Uterus (tissue), 2 donors: Measurements from ENCODE around the gene PACSIN2.

Experiments
- POLR2A ChIP-seq, 2 donors: fragments of 450-650 bp; IDR thresholded peaks; one replicate each; pipeline ENCODE4 v1.6.1; 2016; ENCODE audit warnings: antibody characterized with exemption in 2 of 2, mild to moderate bottlenecking in 1 of 2, moderate library complexity in 1 of 2
- TF ChIP-seq, protein P1 (sequence below), 4 experiments: fragments of 200-600 bp in 2 of 4; fragments of 450-650 bp in 2 of 4; sonication (generic) in 2 of 4; IDR thresholded peaks; one replicate each; pipeline ENCODE4 v1.5.1; 2016 to 2019; ENCODE audit warnings: antibody characterized with exemption in 4 of 4, mild to moderate bottlenecking in 2 of 4, moderate library complexity in 1 of 4

DNA sequence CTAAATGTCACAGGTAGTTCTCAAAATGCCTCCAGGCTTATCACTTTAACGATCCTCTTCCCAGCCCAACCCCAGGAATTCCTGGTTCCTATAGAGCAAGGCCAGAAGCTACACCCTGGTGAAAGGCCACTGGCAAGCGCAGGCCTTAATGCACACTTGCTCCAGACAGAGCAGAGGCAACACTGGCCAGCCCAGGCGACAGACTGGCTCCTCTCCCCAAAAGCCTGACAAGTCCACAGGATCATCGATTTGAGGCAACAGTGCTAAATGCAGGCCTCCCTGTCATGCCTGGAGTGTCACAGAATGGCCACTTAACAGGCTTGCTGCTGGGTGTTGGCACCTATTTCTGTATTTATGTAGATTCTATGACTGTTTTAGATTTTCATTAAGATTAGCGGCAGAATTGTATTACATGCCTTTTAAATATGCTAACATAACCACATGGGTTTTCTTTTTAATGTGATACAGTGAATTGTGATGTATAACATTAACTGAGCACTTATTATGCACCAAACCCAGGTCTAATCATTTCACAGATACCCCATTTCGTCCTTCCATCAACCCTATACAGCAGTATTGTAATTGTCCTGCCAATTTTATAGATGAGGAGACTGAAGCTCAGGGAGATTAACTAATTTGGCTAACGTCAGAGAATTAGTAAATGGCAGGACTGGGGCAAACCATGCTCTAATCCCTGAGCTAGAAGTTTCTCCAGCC is 38.6 kb downstream of the PACSIN2 start:
- TF ChIP-seq, protein P1, sequence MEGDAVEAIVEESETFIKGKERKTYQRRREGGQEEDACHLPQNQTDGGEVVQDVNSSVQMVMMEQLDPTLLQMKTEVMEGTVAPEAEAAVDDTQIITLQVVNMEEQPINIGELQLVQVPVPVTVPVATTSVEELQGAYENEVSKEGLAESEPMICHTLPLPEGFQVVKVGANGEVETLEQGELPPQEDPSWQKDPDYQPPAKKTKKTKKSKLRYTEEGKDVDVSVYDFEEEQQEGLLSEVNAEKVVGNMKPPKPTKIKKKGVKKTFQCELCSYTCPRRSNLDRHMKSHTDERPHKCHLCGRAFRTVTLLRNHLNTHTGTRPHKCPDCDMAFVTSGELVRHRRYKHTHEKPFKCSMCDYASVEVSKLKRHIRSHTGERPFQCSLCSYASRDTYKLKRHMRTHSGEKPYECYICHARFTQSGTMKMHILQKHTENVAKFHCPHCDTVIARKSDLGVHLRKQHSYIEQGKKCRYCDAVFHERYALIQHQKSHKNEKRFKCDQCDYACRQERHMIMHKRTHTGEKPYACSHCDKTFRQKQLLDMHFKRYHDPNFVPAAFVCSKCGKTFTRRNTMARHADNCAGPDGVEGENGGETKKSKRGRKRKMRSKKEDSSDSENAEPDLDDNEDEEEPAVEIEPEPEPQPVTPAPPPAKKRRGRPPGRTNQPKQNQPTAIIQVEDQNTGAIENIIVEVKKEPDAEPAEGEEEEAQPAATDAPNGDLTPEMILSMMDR (IDR thresholded peaks at IDR 0.05) = no peak
- no peak for TF ChIP-seq POLR2A (IDR thresholded peaks at IDR 0.05)
